ENCODE data around the gene ZNF628. TPM values are rescaled to one million over a fixed set of nuclear protein-coding genes. Genes with fewer than 3 reads are reported as not detected.
A peak's percentile ranks its signal among the peaks of the same experiment; 100 is the strongest.

ZNF628 gene
- total RNA-seq, 1 experiment from 2014 or later = 12.3 TPM

DNA sequence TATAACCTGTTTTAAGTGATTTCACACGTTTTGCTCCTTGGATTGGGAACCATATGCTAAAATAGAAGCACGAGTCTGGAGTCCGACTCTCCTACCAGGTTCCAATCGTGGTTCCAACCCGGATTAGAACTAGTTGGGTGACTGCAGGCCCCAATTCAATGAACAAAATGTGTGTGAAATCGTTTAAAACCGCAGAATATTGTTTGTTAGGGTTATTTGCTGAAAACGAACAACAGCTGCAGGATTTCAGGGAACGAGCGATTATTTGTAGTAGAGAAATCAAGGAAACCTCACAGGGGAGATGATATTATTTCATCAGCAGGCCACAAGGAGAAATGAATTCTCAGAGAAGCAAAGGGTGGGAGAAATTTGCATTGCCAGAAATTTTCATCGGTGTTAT lies 28.6 kb downstream of the ZNF628 start:
- Histone ChIP-seq H3K36me3 (ENCODE audit: control insufficient read depth, insufficient read depth, low read length) (no peaks in the 10 kb centered on the region), H3K4me3 (ENCODE audit: low read depth, low read length) (no peak overlapping the region), H3K9me3 (peaks cover 8% of the 10 kb centered on the region; the same call in 1 of the 2 replicates), H3K27me3 (replicated peaks; ENCODE audit: control insufficient read depth, insufficient read depth, low read length) (no peaks in the 10 kb centered on the region), H3K4me1 (peaks cover 8% of the 10 kb centered on the region; the same call in 1 of the 2 replicates)
- no peak overlapping the region for H3K4me3 Mint-ChIP-seq (ENCODE audit: unreplicated experiment)
- intact Hi-C loops (cut with micrococcal nuclease; ENCODE audit: unreplicated experiment) = loop anchor here (2.0 to 10.0 kb wide), 3 partner anchors 38 to 127 kb away; partner anchors contain the start of gene UBE2S
- H3K27me3 Mint-ChIP-seq (ENCODE audit: insufficient read depth, unreplicated experiment) = peaks cover 11% of the 10 kb centered on the region
- ChIA-PET CTCF (interaction anchor here (0.6 to 2.8 kb wide), 5 partner anchors 29 to 121 kb away, joined by 3 to 35 read pairs (median 10); partner anchors contain the start of gene ZNF628), POLR2A (interaction anchor here (1.3 kb wide), 1 partner anchor 43 kb away, joined by 5 read pairs; the partner anchor contains the start of gene ISOC2)
- no peak overlapping the region for H3K27ac Mint-ChIP-seq (ENCODE audit: unreplicated experiment)
- TF ChIP-seq, protein P1, sequence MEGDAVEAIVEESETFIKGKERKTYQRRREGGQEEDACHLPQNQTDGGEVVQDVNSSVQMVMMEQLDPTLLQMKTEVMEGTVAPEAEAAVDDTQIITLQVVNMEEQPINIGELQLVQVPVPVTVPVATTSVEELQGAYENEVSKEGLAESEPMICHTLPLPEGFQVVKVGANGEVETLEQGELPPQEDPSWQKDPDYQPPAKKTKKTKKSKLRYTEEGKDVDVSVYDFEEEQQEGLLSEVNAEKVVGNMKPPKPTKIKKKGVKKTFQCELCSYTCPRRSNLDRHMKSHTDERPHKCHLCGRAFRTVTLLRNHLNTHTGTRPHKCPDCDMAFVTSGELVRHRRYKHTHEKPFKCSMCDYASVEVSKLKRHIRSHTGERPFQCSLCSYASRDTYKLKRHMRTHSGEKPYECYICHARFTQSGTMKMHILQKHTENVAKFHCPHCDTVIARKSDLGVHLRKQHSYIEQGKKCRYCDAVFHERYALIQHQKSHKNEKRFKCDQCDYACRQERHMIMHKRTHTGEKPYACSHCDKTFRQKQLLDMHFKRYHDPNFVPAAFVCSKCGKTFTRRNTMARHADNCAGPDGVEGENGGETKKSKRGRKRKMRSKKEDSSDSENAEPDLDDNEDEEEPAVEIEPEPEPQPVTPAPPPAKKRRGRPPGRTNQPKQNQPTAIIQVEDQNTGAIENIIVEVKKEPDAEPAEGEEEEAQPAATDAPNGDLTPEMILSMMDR (IDR thresholded peaks at IDR 0.05; ENCODE audit: insufficient read depth in 1 of 2, low read depth in 1 of 2, low read length in 1 of 2, severe bottlenecking in 1 of 2, unreplicated experiment in 1 of 2) = no peak
- no peak for DNase-seq
- peaks cover 14% of the 10 kb centered on the region for H3K36me3 Mint-ChIP-seq (ENCODE audit: insufficient read depth, unreplicated experiment)
- H3K9me3 Mint-ChIP-seq (ENCODE audit: unreplicated experiment) = peaks cover 18% of the 10 kb centered on the region
- peaks cover 10% of the 10 kb centered on the region for H3K4me1 Mint-ChIP-seq (ENCODE audit: low read depth, unreplicated experiment)
- no TSS peak for BruUV-seq (replicated peaks)

DNA sequence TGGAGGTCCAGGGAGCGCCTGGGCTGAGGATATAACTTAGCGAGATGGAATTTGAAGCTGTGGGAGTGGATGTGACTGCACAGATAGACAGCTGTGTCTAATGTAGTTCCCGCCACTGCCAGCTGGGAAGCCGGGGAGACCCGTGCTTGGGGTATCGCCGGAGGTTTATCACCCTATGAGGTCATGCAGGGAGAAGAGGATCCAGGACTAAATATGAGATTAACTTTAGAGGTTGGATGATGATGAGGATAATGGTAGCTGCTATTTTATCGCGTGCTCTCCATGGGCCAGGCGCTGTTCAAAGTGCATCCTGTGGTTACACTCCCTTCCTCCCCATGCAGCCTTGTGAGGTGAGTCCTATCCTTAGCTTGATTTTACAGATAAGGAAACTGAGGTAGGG lies 31.7 kb downstream of the ZNF628 start:
- Mint-ChIP-seq H3K27ac (ENCODE audit: unreplicated experiment) (no peak overlapping the region), H3K27me3 (ENCODE audit: insufficient read depth, unreplicated experiment) (peaks cover 10% of the 10 kb centered on the region), H3K4me3 (ENCODE audit: unreplicated experiment) (no peak overlapping the region), H3K36me3 (ENCODE audit: insufficient read depth, unreplicated experiment) (peaks cover 11% of the 10 kb centered on the region), H3K9me3 (ENCODE audit: unreplicated experiment) (peaks cover 6% of the 10 kb centered on the region), H3K4me1 (ENCODE audit: low read depth, unreplicated experiment) (peaks cover 8% of the 10 kb centered on the region)
- no TSS peak for BruUV-seq (replicated peaks)
- peaks cover 5% of the 10 kb centered on the region; the same call in 1 of the 2 replicates for H3K4me1 ChIP-seq
- DNase-seq = no peak
- no peaks in the 10 kb centered on the region for H3K36me3 ChIP-seq (ENCODE audit: control insufficient read depth, insufficient read depth, low read length)
- TF ChIP-seq, protein P1 (IDR thresholded peaks at IDR 0.05; ENCODE audit: insufficient read depth in 1 of 2, low read depth in 1 of 2, low read length in 1 of 2, severe bottlenecking in 1 of 2, unreplicated experiment in 1 of 2) = no peak
- POLR2A ChIA-PET = no interaction called here
- peaks cover 8% of the 10 kb centered on the region; the same call in 1 of the 2 replicates for H3K9me3 ChIP-seq
- CTCF ChIA-PET = interaction anchor here (0.8 kb wide), 1 partner anchor 9 kb away, joined by 3 read pairs; no protein-coding TSS in a partner anchor
- no peaks in the 10 kb centered on the region; the same call in 1 of the 2 replicates for H3K27me3 ChIP-seq (replicated peaks; ENCODE audit: control insufficient read depth, insufficient read depth, low read length)
- H3K4me3 ChIP-seq (ENCODE audit: low read depth, low read length) = no peak overlapping the region
- intact Hi-C loops (cut with micrococcal nuclease; ENCODE audit: unreplicated experiment) = loop anchor here (10.0 kb wide), 1 partner anchor 103 kb away; the partner anchor contains the start of gene UBE2S

DNA sequence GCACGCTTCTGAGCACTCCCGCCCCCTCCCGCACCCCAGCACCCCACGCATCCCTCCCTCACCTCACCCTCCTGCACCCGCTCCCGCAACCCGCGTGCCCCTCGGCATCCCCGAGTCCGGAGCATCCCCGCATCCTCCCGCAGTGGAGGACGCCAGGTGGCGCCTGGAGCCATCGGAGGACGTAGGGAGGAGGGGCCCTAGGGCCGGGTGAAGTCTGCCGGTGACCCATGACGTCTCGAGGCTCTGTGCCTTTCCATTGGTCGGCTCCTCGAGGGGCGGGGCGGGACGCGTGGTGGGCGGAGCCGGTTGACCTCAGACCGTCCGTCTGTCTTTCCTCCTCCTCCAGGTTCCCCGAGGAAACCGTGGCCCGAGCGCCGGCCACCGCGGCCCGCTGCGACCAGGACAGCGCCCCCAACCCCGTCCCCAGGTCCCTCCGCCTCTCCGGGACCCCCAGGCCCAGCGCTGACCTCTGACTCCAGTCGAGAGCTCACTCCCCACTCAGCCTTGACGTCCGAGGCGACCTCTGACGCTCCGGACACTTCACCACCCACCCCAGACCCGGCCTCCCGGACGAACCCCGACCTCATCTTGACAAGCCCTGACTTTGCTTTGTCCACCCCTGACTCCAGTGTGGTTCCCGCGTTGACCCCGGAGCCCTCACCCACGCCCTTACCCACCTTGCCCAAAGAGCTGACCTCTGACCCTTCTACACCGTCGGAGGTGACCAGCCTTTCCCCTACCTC lies 40.6 kb downstream of the ZNF628 start:
- ChIA-PET CTCF (interaction anchor here (0.6 to 1.0 kb wide), 7 partner anchors 9 to 118 kb away, joined by 3 to 9 read pairs (median 6); partner anchors contain the start of genes FIZ1 and ZNF865), POLR2A (interaction anchor here (0.6 to 0.7 kb wide), 2 partner anchors 33 to 83 kb away, joined by 3 read pairs; no protein-coding TSS in a partner anchor)
- BruUV-seq (replicated peaks) = no TSS peak
- Histone ChIP-seq H3K9me3 (no peaks in the 10 kb centered on the region), H3K4me3 (ENCODE audit: low read depth, low read length) (peak overlapping the region; percentile 31), H3K4me1 (peaks cover 8% of the 10 kb centered on the region), H3K27me3 (replicated peaks; ENCODE audit: control insufficient read depth, insufficient read depth, low read length) (no peaks in the 10 kb centered on the region), H3K36me3 (ENCODE audit: control insufficient read depth, insufficient read depth, low read length) (no peaks in the 10 kb centered on the region)
- H3K27me3 Mint-ChIP-seq (ENCODE audit: insufficient read depth, unreplicated experiment) = peaks cover 5% of the 10 kb centered on the region
- TF ChIP-seq, protein P1 (IDR thresholded peaks at IDR 0.05; ENCODE audit: insufficient read depth in 1 of 2, low read depth in 1 of 2, low read length in 1 of 2, severe bottlenecking in 1 of 2, unreplicated experiment in 1 of 2) = peak; percentile 89 to 98
- intact Hi-C loops (cut with micrococcal nuclease; ENCODE audit: unreplicated experiment) = loop anchor here (1.0 to 2.0 kb wide), 4 partner anchors 33 to 114 kb away; partner anchors contain the start of gene ZNF579
- peak; percentile 94 to 97 for DNase-seq
- H3K36me3 Mint-ChIP-seq (ENCODE audit: insufficient read depth, unreplicated experiment) = peaks cover 6% of the 10 kb centered on the region
- no peaks in the 10 kb centered on the region for H3K9me3 Mint-ChIP-seq (ENCODE audit: unreplicated experiment)
- H3K27ac Mint-ChIP-seq (ENCODE audit: unreplicated experiment) = peak overlapping the region; percentile 77
- H3K4me3 Mint-ChIP-seq (ENCODE audit: unreplicated experiment) = peak overlapping the region; percentile 72
- H3K4me1 Mint-ChIP-seq (ENCODE audit: low read depth, unreplicated experiment) = no peaks in the 10 kb centered on the region
